ENCODE measurements around the gene KCNMA1.

The KCNMA1 gene

GRCh38 chr10:77191324-77192049 lies 446.1 kb downstream of the KCNMA1 start:
- TF ChIP-seq ZBTB7A (IDR thresholded peaks at IDR 0.05; ENCODE audit: low read depth) (no peak), NFIC (IDR thresholded peaks at IDR 0.05) (no peak), YY1 (IDR thresholded peaks at IDR 0.05; ENCODE audit: low read depth) (no peak), FOXM1 (IDR thresholded peaks at IDR 0.05; ENCODE audit: borderline replicate concordance, low read depth) (no peak), TAF1 (IDR thresholded peaks at IDR 0.05; ENCODE audit: low read depth) (no peak), USF1 (IDR thresholded peaks at IDR 0.05) (no peak), CEBPB (IDR thresholded peaks at IDR 0.05) (no peak), EGR1 (IDR thresholded peaks at IDR 0.05) (no peak), RAD21 (IDR thresholded peaks at IDR 0.05; ENCODE audit: low read depth) (no peak), CREB1 (IDR thresholded peaks at IDR 0.05; ENCODE audit: low read depth) (no peak), TCF12 (IDR thresholded peaks at IDR 0.05; ENCODE audit: low read depth) (no peak), MAX (IDR thresholded peaks at IDR 0.05) (no peak), TEAD4 (IDR thresholded peaks at IDR 0.05) (no peak), EP300 (IDR thresholded peaks at IDR 0.05; ENCODE audit: borderline replicate concordance) (no peak)
- TF ChIP-seq, protein P1, sequence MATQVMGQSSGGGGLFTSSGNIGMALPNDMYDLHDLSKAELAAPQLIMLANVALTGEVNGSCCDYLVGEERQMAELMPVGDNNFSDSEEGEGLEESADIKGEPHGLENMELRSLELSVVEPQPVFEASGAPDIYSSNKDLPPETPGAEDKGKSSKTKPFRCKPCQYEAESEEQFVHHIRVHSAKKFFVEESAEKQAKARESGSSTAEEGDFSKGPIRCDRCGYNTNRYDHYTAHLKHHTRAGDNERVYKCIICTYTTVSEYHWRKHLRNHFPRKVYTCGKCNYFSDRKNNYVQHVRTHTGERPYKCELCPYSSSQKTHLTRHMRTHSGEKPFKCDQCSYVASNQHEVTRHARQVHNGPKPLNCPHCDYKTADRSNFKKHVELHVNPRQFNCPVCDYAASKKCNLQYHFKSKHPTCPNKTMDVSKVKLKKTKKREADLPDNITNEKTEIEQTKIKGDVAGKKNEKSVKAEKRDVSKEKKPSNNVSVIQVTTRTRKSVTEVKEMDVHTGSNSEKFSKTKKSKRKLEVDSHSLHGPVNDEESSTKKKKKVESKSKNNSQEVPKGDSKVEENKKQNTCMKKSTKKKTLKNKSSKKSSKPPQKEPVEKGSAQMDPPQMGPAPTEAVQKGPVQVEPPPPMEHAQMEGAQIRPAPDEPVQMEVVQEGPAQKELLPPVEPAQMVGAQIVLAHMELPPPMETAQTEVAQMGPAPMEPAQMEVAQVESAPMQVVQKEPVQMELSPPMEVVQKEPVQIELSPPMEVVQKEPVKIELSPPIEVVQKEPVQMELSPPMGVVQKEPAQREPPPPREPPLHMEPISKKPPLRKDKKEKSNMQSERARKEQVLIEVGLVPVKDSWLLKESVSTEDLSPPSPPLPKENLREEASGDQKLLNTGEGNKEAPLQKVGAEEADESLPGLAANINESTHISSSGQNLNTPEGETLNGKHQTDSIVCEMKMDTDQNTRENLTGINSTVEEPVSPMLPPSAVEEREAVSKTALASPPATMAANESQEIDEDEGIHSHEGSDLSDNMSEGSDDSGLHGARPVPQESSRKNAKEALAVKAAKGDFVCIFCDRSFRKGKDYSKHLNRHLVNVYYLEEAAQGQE (IDR thresholded peaks at IDR 0.05; ENCODE audit: low read depth), result no peak

DNA sequence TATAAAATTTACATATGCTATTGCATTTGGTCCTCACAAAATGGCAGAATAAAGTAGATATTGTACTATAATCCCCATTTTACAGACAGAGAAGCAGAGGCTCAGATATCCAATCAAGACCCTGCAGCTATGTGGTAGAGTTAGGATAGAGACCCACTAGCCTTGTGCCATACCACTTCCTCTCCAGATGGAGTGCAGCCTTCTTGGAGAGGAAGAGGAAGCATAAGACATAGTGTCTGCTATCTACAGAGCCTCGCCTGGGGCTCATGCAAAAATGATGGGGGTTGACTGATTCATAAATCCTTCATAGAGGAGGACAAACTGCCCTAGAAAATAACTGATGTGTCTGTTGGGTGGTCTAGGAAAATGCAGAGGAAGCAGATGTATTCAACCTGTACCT lies 447.3 kb downstream of the KCNMA1 start:
- TF ChIP-seq EGR1 (IDR thresholded peaks at IDR 0.05), result no peak
- no peak for TF ChIP-seq RAD21 (IDR thresholded peaks at IDR 0.05; ENCODE audit: low read depth)
- TF ChIP-seq NFIC (IDR thresholded peaks at IDR 0.05), result no peak
- TF ChIP-seq ZBTB7A (IDR thresholded peaks at IDR 0.05; ENCODE audit: low read depth), result no peak
- TF ChIP-seq TEAD4 (IDR thresholded peaks at IDR 0.05), result no peak
- no peak for TF ChIP-seq USF1 (IDR thresholded peaks at IDR 0.05)
- TF ChIP-seq MAX (IDR thresholded peaks at IDR 0.05), result no peak
- TF ChIP-seq FOXM1 (IDR thresholded peaks at IDR 0.05; ENCODE audit: borderline replicate concordance, low read depth), result no peak

DNA sequence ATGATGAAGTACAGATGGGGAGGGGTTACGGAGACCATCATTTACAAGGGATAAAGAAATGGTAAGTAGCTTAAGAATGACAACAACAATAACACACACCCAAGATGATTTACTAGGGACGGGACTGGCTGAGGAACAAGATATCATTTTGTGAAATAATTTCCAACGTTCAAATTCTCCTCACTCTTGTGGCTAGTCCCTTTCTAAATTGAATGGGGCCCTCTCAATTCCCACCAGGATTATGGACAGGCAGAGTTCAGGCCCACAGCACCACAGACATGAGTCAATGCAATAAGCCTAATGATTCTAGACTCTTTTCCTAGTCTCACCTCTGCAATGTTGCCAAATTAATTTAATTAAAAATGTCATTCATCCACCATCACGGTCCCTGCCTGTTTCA lies 448.1 kb downstream of the KCNMA1 start:
- no peak for TF ChIP-seq CEBPB (IDR thresholded peaks at IDR 0.05)

DNA sequence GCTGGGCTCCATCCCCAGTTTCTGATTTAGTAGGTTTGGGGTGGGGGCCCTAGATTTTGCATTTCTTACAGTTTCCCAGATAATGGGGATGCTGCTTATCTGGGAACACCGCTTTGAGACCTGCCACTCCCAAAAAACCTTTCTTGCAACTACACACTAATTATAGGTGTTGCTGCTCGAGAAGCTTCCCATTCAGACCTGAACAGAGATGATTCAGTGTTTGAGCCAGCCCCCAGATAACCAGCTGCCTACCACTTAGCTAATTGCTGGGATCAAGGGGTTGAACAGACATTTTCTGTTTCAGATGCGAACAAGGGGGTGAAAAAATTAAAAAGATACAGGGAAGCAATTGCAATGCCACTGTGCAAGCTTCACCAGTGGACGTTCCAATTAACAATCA lies 448.5 kb downstream of the KCNMA1 start:
- TF ChIP-seq TEAD4 (IDR thresholded peaks at IDR 0.05), result no peak
- TF ChIP-seq CEBPB (IDR thresholded peaks at IDR 0.05), result no peak
- TF ChIP-seq YY1 (IDR thresholded peaks at IDR 0.05; ENCODE audit: low read depth), result no peak
- TF ChIP-seq, protein P1 (IDR thresholded peaks at IDR 0.05; ENCODE audit: low read depth), result no peak
- no peak for TF ChIP-seq USF1 (IDR thresholded peaks at IDR 0.05)
- TF ChIP-seq NFIC (IDR thresholded peaks at IDR 0.05), result no peak
- no peak for TF ChIP-seq MAX (IDR thresholded peaks at IDR 0.05)
- no peak for TF ChIP-seq TAF1 (IDR thresholded peaks at IDR 0.05; ENCODE audit: low read depth)
- no peak for TF ChIP-seq CREB1 (IDR thresholded peaks at IDR 0.05; ENCODE audit: low read depth)
- no peak for TF ChIP-seq TCF12 (IDR thresholded peaks at IDR 0.05; ENCODE audit: low read depth)
- no peak for TF ChIP-seq RAD21 (IDR thresholded peaks at IDR 0.05; ENCODE audit: low read depth)
- no peak for TF ChIP-seq ZBTB7A (IDR thresholded peaks at IDR 0.05; ENCODE audit: low read depth)

GRCh38 chr10:77188521-77188920 lies 449.1 kb downstream of the KCNMA1 start:
- TF ChIP-seq TAF1 (IDR thresholded peaks at IDR 0.05; ENCODE audit: low read depth), result no peak
- TF ChIP-seq USF1 (IDR thresholded peaks at IDR 0.05), result no peak
- TF ChIP-seq EGR1 (IDR thresholded peaks at IDR 0.05), result no peak
- no peak for TF ChIP-seq FOXM1 (IDR thresholded peaks at IDR 0.05; ENCODE audit: borderline replicate concordance, low read depth)
- no peak for TF ChIP-seq EP300 (IDR thresholded peaks at IDR 0.05; ENCODE audit: borderline replicate concordance)
- TF ChIP-seq CEBPB (IDR thresholded peaks at IDR 0.05), result no peak
- TF ChIP-seq TEAD4 (IDR thresholded peaks at IDR 0.05), result no peak
- no peak for TF ChIP-seq ZBTB7A (IDR thresholded peaks at IDR 0.05; ENCODE audit: low read depth)
- no peak for TF ChIP-seq MAX (IDR thresholded peaks at IDR 0.05)
- TF ChIP-seq, protein P1 (IDR thresholded peaks at IDR 0.05; ENCODE audit: low read depth), result no peak
- TF ChIP-seq RAD21 (IDR thresholded peaks at IDR 0.05; ENCODE audit: low read depth), result no peak
- TF ChIP-seq YY1 (IDR thresholded peaks at IDR 0.05; ENCODE audit: low read depth), result no peak
- no peak for TF ChIP-seq NFIC (IDR thresholded peaks at IDR 0.05)
- TF ChIP-seq TCF12 (IDR thresholded peaks at IDR 0.05; ENCODE audit: low read depth), result no peak
- no peak for TF ChIP-seq CREB1 (IDR thresholded peaks at IDR 0.05; ENCODE audit: low read depth)

Measured in Ishikawa (cell line).